Stimulated activated CD8-positive, alpha-beta memory T cell treated with anti-CD3 and anti-CD28 coated beads, Interleukin-15, amount 100 ng/mL, for 48 hours (primary cell): ENCODE measurements around the gene LDLRAP1.
"Not testable (repeated sequence)": the region's sequence is repeated elsewhere in the genome, so short reads cannot be mapped to it uniquely, and the experiment has no call there.

Experiments
- DNase-seq, 2 donors: peaks; one replicate each; pipeline ENCODE4 v3.0.0-alpha.2; 2020; ENCODE audit warnings: low read depth in 2 of 2

LDLRAP1 gene

DNA sequence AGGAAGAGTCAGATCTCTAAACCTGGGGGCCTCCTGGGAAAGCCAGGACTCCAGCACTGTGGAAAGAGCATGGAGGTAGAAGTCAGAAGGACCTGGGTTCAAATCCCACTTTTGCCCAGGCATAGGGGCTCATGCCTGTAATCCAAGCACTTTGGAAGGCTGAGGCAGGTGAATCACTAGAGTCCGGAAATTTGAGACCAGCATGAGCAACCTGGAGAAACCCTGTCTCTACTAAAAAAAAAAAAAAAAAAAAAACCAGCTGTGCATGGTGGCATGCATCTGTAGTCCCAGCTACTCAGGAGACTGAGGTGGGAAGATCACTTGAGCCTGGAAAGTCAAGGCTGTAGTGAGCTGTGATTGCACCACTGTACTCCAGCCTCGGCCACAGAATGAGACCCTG is 31.8 kb downstream of the LDLRAP1 start:
- DNase-seq: no peak

DNA sequence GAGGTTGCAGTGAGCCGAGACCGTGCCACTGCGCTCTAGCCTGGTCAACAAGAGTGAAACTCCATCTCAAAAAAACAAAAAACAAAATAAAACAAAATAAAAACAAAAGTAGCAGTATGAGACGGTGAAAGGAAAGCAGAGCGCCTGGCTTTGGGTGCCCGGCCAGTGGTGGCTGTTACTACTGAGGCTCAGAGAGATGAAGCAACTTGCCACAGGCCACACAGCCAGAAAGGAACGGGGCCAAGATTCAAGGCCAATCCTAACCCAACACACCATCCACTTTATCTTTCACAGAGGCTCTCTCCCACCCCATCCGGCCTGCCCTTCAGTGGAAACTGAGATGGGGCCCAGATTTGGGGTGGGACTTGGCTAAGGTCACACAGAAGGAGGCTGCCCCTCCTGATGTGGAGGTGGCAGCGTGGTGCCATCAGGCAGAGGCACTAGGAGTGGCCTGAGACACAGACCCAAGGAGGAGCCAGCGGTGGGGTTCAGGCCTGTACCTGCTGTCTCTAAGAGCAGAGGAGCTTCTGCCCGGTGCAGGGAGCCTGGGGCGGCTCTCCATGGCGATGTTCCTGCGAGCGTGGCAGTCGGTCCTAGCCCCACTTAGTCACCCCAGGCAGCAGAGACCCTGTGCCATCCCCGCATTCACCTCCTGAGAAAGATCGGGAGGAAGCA is 33.2 kb downstream of the LDLRAP1 start:
- no peak for DNase-seq

DNA sequence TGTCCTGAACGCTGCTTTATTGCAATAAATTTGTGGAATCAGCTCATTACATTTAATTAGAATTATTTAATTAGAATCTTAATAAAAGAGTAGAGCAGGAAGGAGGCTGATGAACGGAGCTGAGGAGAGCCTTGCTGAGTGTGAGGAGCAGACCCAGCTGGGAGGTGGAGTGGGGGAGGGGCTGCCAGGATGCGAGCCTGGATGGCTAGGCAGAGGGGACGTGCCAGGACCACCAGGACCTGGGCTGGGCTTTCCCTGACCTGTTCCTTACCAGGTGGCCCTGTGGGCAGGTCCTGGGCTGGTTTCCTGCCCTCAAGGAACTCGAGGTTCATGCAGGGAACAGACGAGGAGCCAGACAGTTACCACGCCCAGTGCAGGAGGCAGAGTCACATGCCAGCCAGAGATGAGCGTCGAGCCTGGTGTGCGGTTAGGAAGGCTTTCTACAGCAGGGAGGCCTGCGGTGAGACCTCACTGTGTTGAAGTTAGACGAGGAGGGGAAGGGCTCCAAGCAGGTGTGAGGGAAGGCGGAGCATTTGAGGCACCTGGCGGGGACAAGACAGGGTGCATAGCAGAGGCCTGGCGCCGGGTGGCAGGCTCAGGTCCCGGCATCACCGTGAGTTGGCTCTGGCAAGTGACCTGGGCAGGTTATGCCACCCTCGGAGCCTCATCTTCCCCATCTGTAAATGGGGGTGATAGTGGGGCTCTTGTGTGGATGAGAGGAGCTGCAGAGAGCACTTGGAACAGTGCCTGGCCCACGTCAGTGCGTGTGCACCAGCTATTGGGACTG is 33.9 kb downstream of the LDLRAP1 start:
- no peak for DNase-seq

DNA sequence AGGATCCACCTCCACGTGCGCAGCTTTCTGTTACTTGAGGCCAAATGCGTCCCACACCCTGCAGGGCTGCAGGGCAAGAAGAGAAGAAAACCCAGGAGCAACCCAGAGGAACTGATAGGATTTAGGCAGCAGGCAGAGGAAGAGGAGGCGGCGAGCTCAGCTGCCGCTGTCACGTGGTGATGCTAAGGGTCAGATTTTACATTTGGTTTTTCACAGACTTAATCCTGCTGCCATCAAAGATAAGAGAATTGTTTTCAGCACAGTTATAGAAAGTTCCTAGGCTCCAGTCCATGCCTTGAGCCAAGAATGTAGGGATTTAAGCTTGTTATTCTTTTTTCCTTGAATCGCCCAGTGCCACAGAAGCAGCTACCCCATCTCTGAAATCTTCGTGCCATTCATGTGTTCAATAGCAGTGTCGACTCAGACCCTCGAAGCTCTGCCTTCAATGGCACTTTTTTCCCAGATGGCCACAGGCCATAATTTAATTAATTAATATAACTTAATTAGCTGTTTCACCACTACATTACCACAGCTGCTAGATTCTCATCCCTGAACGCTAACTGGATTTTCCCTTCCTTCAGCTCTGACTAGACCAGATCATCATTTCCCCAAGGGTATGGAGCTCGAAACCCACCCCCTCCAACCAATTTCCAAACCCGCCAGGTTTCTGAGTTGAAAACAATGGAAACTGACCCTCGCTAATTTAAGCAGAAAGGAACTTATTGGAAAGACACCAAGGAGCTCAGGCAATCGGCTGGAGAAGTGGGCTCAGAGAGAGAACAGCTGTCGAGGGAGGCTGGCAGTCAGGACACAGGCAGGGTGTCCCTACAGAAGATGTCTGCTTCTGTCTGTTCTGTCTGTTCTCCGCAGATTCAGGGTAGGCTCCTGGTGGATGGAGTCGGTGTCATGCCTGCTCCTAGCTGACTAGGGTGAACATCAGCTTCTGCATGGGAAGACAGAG is 36.2 kb downstream of the LDLRAP1 start:
- DNase-seq: no peak

DNA sequence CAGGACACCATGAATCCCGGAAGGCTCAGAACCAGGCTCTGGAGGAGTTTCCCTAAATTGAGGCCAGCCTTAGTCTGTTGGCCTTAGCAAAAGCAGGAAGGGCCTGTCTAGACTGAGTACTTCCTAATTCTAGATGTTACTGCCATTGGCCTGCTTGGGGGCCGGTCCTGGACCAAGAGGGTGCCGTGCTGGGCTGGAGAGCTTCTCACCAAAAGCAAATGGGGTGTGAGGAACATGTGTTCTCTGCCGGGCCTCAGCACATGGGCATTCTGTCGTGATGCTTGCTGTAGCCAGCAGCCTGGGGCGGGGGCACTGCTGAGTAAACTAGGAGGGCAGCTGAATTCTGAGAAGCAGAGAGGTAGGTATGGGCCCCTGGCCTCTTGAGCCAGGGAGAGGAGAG is 37.5 kb downstream of the LDLRAP1 start:
- no peak for DNase-seq

DNA sequence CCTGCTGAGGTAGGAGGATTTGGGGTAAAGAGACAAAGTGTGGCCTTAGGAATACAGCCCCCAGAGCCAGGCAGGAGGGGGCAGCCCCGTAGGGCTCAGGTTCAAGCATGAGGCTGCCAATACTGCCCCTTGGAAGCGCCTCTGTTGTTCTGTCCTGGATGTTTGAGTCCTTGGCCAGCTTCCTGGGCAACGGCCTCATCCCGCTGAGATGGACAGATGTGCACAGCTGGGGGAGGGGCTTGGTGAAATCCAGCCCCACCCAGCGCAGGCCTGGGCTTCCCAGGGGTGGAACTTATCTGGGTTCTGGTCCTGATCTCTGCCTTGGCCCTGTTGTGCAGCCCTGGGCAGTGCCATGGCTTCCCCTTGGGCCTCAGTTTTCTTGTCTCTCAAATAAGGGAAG is 38.4 kb downstream of the LDLRAP1 start:
- DNase-seq: no peak

DNA sequence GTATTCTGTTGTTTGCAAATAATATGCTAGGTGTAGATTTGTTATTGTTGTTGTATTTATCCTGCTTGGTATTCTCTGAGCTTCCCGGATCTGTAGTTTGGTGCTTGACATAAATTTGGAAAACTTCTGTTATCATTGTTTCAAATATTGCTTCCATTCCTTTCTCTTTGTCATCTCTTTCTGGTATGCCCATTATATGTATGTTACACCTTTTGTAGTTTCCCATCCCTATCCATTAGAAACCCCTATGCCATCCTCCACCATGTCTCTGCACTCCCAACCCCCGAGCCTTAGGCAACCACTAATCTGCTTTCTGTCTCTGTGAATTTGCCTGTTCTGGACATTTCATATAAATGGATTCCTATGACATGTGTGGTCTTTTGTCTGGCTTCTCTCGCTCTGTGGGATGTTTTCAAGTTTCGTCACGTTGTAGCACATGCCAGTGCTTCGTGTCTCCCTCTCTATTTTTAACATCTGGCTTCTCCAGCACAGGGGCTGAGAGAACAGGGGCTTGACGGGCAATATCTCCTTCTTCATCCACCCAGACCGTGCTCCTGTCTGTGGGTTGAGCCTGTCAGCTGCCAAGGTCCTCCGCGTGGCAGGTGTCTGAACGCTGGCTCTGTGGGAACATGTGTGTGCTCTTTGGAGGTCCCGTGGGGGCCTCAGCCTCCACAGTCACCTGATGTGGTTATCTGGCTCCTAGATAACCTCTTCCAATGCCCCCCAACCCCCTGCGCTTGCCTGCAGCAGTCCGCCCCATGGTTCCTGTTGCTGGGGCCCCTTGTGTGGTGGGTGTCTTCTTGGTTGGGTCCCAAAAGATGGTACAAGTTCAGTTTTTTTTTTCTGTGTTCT is 40.3 kb downstream of the LDLRAP1 start:
- DNase-seq: no peak

DNA sequence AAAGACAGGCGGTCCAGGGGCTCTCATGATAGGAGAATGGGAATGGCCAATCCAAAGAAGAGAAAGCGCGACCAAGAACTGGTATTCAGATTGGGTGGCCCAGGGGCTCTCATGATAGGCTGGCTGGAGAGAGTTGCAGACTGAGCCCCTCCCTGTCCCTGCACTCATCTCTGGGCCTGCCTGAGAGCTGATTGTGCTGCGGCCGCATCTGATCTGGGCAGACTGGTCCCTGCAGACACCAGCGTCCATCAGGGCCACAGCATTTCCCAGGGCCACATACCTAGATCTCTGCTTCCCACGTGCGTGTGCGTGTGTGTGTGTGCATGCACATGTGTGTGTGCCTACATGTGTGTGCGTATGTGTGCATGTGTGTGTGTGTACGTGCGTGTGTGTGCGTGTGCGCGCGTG is 42.8 kb downstream of the LDLRAP1 start:
- no peak for DNase-seq

DNA sequence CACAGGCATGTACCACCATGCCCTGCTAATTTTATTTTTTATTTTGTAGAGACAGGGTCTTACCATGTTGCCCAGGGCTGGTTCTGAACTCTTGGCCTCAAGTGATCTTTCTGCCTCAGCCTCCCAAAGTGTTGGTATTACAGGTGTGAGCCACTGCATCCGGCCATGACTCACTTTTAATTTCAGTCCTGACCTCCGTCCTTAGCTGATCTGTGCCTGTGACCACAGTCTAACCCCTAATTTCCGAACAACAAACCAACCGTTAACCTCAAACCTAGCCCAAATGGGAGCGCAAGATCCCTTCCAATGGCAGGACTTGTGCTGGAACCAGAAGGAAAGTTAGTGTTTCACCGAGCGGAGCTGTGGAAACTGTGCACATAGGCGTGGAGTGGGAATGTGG is 43.9 kb downstream of the LDLRAP1 start:
- DNase-seq: no peak

DNA sequence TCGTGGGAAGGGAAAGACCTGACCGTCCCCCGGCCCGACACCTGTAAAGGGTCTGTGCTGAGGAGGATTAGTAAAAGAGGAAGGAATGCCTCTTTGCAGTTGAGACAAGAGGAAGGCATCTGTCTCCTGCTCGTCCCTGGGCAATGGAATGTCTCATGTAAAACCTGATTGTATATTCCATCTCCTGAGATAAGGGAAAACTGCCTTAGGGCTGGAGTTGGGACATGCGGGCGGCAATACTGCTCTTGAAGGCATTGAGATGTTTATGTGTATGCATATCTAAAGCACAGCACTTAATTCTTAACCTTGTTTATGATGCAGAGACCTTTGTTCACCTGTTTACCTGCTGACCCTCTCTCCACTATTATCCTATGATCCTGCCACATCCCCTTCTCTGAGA is 44.8 kb downstream of the LDLRAP1 start:
- not testable (repeated sequence) for DNase-seq

DNA sequence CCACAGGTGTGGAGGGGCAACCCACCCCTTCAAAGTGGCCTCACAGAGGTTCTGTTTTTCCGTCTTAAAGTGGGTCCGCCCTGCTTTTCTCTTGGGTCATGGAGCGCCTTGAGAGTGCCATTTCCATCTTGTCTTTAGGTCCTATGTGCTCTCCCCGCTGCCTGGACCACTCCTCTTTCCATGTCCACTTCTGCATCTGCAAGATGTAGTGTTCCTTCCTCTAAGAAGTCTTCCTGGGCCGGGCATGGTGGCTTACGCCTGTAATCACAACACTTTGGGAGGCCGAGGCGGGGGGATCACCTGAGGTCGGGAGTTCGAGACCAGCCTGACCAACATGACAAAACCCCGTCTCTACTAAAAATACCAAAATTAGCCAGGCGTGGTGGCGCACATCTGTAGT is 45.4 kb downstream of the LDLRAP1 start:
- not testable (repeated sequence) for DNase-seq

DNA sequence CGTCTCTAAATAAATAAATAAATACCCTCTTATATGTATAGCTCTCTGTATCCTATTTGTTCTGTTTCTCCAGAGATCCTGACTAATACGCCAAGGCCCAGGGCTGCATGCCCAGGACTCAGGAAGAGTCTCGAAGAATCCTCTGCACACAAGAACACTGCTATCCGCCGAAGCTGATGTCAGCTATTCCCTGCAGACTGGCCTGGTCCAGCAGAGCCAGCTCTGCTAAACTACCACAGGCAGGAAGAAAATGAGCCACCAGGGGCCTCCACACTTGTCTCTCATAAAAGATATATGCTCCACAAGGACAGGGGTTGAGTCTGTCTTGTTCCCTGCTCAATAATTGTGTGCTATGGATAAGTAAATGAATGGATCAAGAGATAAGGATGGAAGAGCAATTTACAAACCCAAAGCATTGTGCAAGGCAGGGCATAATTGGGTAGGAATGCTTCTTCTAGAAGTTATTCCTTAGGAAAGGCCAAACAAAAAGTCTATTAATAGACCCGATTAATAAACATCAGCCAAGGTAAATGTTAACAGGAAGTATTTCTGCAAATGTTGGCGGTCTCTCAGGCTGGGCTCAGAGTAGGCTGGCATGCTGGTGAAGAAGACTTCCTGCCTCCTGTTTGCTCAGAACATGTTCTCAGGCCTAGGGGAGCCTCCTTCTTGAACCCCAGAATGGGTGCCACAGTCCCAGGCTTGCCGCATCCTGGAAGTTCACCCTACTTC is 46.9 kb downstream of the LDLRAP1 start:
- no peak for DNase-seq

DNA sequence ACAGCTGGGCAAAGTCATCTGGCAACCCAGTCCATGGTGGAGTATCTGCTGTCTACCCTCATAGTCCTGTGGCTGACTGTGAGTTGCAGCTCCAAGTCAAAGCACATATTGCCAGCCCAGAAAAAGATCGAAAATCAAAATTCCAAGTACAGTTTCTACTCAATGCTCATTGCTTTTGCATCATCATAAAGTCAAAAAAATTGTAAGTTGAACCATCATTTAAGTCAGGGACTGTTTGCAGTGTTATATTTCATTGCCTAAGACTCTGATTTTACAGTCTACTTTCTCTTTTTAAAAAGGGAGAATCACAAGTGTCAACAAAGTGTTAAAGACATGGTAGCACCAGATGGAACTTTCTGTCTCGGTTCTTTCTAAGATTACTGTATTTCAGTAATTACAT is 50.5 kb downstream of the LDLRAP1 start:
- no peak for DNase-seq

DNA sequence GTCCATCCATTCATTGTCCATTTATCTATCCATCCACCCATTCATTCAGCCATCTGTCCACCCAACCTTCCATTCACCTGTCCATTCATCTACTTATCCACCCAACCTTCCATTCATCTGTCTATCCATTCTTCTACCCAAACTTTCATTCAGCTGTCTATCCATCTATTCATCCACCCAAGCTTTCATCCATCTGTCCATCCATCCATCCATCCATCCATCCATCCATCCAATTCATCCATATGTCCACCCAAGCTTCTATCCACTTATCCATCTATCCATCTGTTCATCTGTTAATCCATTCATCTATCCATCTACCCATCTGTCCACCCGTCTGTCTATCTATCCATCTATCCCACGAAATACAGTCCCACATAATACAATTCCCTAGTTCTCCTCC is 51.6 kb downstream of the LDLRAP1 start:
- DNase-seq: no peak

DNA sequence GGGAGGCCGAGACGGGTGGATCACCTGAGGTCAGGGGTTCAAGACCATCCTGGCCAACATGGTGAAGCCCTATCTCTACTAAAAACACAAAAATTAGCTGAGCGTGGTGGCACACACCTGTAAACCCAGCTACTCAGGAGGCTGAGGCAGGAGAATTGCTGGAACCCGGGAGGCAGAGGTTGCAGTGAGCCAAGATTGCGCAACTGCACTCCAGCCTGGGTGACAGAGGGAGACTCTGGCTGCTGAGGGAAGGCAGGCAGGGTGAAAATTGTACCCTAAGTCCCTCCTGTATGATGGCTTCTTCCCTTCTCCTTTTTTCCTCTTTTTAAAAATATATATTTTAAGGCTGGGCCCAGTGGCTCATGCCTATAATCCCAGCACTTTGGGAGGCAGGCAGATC is 53.2 kb downstream of the LDLRAP1 start:
- DNase-seq: not testable (repeated sequence)

DNA sequence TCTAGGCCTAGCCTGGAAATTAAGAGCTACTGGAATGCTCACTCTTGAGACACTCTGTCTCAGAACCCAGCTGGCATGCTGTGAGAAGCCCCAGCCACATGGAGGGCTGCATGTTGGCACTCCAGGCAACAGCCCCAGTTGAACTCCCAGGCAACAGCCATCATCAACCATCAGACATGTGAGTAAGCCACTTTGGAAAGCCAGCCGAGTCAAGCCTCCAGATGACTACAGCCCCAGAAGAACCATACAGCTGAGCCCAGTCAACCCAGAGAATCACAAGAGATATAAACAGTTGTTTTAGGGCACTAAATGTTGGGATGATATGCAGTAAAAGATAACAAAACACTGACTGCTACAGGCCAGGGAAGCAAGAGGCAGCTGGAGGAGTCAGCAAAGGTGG is 55.5 kb downstream of the LDLRAP1 start:
- no peak for DNase-seq

DNA sequence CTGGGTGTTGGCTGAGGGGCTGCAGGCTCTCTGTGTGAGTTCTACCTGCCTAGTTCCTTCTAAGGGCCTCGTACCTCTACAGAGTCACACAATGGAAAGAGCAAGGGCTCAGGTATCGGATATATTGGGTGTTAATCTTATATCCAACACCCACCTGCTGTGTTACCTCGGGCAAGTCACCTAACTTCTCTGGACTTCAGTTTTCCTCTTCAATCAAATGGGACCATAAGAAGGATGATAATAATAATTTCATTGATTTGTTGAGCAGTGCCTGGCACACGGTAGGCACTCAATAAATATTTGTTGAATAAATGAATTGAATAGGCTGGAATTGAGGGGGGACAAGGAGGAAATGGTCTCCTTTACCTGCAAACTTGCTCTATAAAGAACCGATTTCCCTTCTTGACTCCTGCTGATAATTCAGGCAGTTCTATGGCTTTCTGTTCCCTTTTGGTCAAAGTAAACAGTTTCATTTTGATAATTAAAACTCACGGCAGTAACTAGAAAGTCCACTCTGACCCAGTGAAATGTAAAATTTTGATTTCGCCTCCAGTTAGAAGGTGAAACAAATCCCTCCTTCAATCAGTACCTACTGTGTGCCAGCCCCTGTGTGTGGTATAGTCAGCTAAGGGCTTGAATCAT is 56.7 kb downstream of the LDLRAP1 start:
- no peak for DNase-seq

DNA sequence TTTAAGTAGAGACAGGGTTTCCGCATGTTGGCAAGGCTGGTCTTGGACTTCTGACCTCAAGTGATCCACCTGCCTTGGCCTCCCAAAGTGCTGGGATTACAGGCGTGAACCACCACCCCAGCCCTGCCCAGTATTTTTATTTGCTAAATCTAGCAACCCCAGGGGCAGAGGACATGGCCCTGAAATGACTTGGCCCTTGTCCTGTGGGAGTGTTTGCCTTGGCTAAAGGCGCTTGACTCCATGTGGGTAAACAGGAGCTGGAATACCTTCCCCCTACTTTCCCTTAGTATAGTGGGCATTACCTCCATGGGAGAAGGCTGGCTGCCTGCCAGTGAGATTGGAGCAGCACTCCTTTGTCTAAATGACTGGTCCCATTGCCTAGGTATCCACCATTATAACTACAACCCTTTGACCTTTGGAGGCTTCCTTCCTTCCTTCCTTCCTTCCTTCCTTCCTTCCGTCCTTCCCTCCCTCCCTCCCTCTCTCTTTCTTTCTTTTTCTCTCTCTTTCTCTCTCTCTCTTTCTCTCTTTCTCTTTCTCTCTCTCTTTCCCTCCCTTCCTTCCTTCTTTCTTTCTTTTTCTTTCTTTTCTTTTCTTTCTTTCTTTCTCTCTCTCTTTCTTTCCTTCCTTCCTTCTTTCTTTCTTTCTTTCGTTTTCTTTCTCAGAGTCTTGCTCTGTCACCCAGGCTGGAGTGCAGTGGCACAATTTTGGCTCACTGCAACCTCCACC is 57.7 kb downstream of the LDLRAP1 start:
- DNase-seq: not testable (repeated sequence)

DNA sequence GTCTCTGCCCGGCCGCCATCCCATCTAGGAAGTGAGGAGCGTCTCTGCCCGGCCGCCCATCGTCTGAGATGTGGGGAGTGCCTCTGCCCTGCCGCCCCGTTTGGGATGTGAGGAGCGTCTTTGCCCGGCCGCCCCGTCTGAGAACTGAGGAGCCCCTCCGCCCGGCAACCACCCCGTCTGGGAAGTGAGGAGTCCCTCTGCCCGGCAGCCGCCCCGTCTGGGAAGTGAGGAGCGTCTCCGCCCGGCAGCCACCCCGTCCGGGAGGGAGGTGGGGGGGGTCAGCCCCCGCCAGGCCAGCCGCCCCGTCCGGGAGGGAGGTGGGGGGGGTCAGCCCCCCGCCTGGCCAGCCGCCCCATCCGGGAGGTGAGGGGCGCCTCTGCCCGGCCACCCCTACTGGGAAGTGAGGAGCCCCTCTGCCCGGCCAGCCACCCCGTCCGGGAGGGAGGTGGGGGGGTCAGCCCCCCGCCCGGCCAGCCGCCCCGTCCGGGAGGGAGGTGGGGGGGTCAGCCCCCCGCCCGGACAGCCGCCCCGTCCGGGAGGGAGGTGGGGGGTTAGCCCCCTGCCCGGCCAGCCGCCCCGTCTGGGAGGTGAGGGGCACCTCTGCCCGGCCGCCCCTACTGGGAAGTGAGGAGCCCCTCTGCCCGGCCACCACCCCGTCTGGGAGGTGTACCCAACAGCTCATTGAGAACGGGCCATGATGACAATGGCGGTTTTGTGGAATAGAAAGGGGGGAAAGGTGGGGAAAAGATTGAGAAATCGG is 60.6 kb downstream of the LDLRAP1 start:
- not testable (repeated sequence) for DNase-seq
